Fibroblast of gingiva (primary cell): ENCODE results near the gene TSFM.

Source experiments
- DNase-seq: peaks from one replicate; pipeline ENCODE4 v3.0.0-alpha.2; 2011; ENCODE audit warnings: low read depth

The TSFM gene

GRCh38 chr12:57834086-57834876, 51.7 kb downstream of the TSFM start:
- no peak for DNase-seq

GRCh38 chr12:57835366-57836288, 53.0 kb downstream of the TSFM start:
- DNase-seq: peak; percentile 52

GRCh38 chr12:57836442-57837375, 54.1 kb downstream of the TSFM start:
- DNase-seq: peak; percentile 66

- peak; percentile 69 for DNase-seq
Observed at GRCh38 chr12:57837864-57838562, 55.4 kb downstream of the TSFM start.

GRCh38 chr12:57838594-57839302, 56.2 kb downstream of the TSFM start:
- no peak for DNase-seq

GRCh38 chr12:57839996-57840395, 57.4 kb downstream of the TSFM start:
- DNase-seq: no peak

- no peak for DNase-seq
Observed at GRCh38 chr12:57840726-57841125, 58.1 kb downstream of the TSFM start.

- DNase-seq: no peak
Observed at GRCh38 chr12:57841445-57841844, 58.9 kb downstream of the TSFM start.

- no peak for DNase-seq
Observed at GRCh38 chr12:57842342-57843294, 60.0 kb downstream of the TSFM start.

- peak; percentile 94 for DNase-seq
Observed at GRCh38 chr12:57844709-57845477, 62.3 kb downstream of the TSFM start.

GRCh38 chr12:57845478-57846284, 63.1 kb downstream of the TSFM start:
- DNase-seq: peak; percentile 57

GRCh38 chr12:57846285-57846576, 63.6 kb downstream of the TSFM start:
- DNase-seq: no peak

GRCh38 chr12:57846577-57847319, 64.2 kb downstream of the TSFM start, which contains the start of gene CTDSP2:
TSS of gene CTDSP2 (minus strand) at chr12:57846729. CDS start at chr12:57846435, 294 bp downstream.
- peak; percentile 99 for DNase-seq
